K562 (cell line): Measurements from ENCODE around the gene XRCC3. TPM values are rescaled to one million over a fixed set of nuclear protein-coding genes. Genes with fewer than 3 reads are reported as not detected.

Experiments used
- CBFA2T3 ChIP-seq: fragments of 450-650 bp; IDR thresholded peaks from 2 replicates; pipeline ENCODE4 v1.6.1; 2017
- CEBPG ChIP-seq, 3 experiments: fragments of 200-800 bp in 1 of 3; sonication (Bioruptor generic) in 1 of 3; sonication (generic) in 1 of 3; formaldehyde crosslinking in 1 of 3; IDR thresholded peaks in 2 of 3; conservative IDR thresholded peaks in 1 of 3; 2 replicates each; pipeline versions ENCODE4 v1.6.1 to v1.8.0; 2016 to 2022; ENCODE audit warnings: missing compliant biosample characterization in 2 of 3, missing genetic modification characterization in 2 of 3, mild to moderate bottlenecking in 1 of 3, missing genetic modification reagents in 1 of 3
- CREB1 ChIP-seq, 2 experiments: sonication (generic) in 1 of 2; formaldehyde crosslinking in 1 of 2; IDR thresholded peaks; 2 replicates each; pipeline versions ENCODE4 v1.6.1 to v1.8.0; 2012 to 2022; ENCODE audit warnings: inconsistent platforms in 1 of 2, mild to moderate bottlenecking in 1 of 2, missing genetic modification reagents in 1 of 2, moderate library complexity in 1 of 2
- EGR1 ChIP-seq: fragments of 450-650 bp; conservative IDR thresholded peaks from 2 replicates; pipeline ENCODE4 v1.6.1; 2017; ENCODE audit warnings: mild to moderate bottlenecking
- MTA3 ChIP-seq: fragments of 450-650 bp; formaldehyde crosslinking; IDR thresholded peaks from 2 replicates; pipeline ENCODE4 v1.6.1; 2017; ENCODE audit warnings: mild to moderate bottlenecking, borderline replicate concordance
- MYC ChIP-seq, 2 experiments: fragments of 250-450 bp in 1 of 2; sonication (Bioruptor Pico) in 1 of 2; IDR thresholded peaks; 2 replicates each; pipeline versions ENCODE4 v1.5.1 to v1.6.1; 2012 to 2021; ENCODE audit warnings: low read depth in 2 of 2, borderline replicate concordance in 1 of 2, improper control_type of control experiment in 1 of 2, low read length in 1 of 2, mild to moderate bottlenecking in 1 of 2, moderate library complexity in 1 of 2
- NELFE ChIP-seq: IDR thresholded peaks from 2 replicates; pipeline ENCODE4 v1.6.1; 2011; ENCODE audit warnings: mild to moderate bottlenecking; ENCODE audit not compliant: insufficient read depth, insufficient read length
- NR3C1 ChIP-seq: sonication (generic); formaldehyde crosslinking; IDR thresholded peaks from 2 replicates; pipeline ENCODE4 v1.8.1; 2022; ENCODE audit warnings: missing genetic modification reagents
- PCBP1 ChIP-seq: fragments of 200-400 bp; formaldehyde crosslinking; IDR thresholded peaks from 2 replicates; pipeline ENCODE4 v1.6.1; 2018; ENCODE audit warnings: mild to moderate bottlenecking, low read depth, low read length; ENCODE audit not compliant: poor library complexity, severe bottlenecking
- POLR2A ChIP-seq: fragments of 450-650 bp; conservative IDR thresholded peaks from 2 replicates; pipeline ENCODE4 v1.6.1; 2016
- RREB1 ChIP-seq: fragments of 250-450 bp; sonication (Bioruptor Pico); IDR thresholded peaks from 2 replicates; pipeline ENCODE4 v1.4.0; 2020
- SP2 ChIP-seq: IDR thresholded peaks from 2 replicates; pipeline ENCODE4 v1.6.1; 2011; ENCODE audit warnings: mild to moderate bottlenecking, low read depth, low read length, moderate library complexity; ENCODE audit not compliant: poor library complexity, severe bottlenecking; ENCODE audit errors: extremely low read depth
- SUPT5H ChIP-seq: fragments of 450-650 bp; IDR thresholded peaks from 2 replicates; pipeline ENCODE4 v1.6.1; 2016
- ZBTB2 ChIP-seq: fragments of 450-650 bp; IDR thresholded peaks from 2 replicates; pipeline ENCODE4 v1.6.1; 2016; ENCODE audit warnings: antibody characterized with exemption
- ZBTB33 ChIP-seq: sonication (generic); formaldehyde crosslinking; IDR thresholded peaks from 2 replicates; pipeline ENCODE4 v1.8.1; 2023; ENCODE audit warnings: mild to moderate bottlenecking, missing genetic modification reagents
- ZNF121 ChIP-seq: sonication (generic); formaldehyde crosslinking; conservative IDR thresholded peaks from 2 replicates; pipeline ENCODE4 v1.8.0; 2022; ENCODE audit warnings: missing genetic modification reagents
- ZNF23 ChIP-seq: fragments of 250-450 bp; sonication (Bioruptor Pico); IDR thresholded peaks from 2 replicates; pipeline ENCODE4 v1.4.0; 2020; ENCODE audit warnings: mild to moderate bottlenecking
- ZSCAN29 ChIP-seq: fragments of 450-650 bp; IDR thresholded peaks from 2 replicates; pipeline ENCODE4 v1.6.1; 2017
- polyA plus RNA-seq, 8 experiments: library from polyadenylated mRNA; depleted of rRNA in 4 of 8; stranded (reverse) in 5 of 8; unstranded in 3 of 8; fragments of >200 nt; fragmentation: Nextera tagmentation in 2 of 8; fragmentation: Illumina TruSeq in 1 of 8; extraction: Ambion mirVana in 2 of 8; extraction: Trizol in 1 of 8; gene quantifications; 2 replicates each; pipeline versions ENCODE4 v1.2.1 to v1.2.3, GENCODE V29; 2011 to 2014; ENCODE audit warnings: inconsistent platforms in 1 of 8, missing spikeins in 1 of 8
- total RNA-seq, 7 experiments: library from RNA; depleted of rRNA in 6 of 7; stranded (reverse); fragments of >200 nt in 6 of 7; fragmentation: Illumina TruSeq in 2 of 7; extraction: Trizol in 2 of 7; gene quantifications; 2 replicates each; pipeline versions ENCODE4 v1.2.1 to v1.2.3, GENCODE V29; 2011 to 2021; ENCODE audit warnings: low replicate concordance in 1 of 7

XRCC3 gene
- total and polyA plus RNA-seq, 9 of the 15 experiments (the other 6 are each of a cell fraction or from before 2014, with no cell fraction given), result 0.34 to 59.3 (median 30.3) TPM

GRCh38 chr14:103715052-103716000 is at the start of gene XRCC3, which contains the start of gene ZFYVE21 (continued):
- TF ChIP-seq PCBP1 (peak; percentile 38), SP2 (peak; percentile 86), CEBPG (CRISPR knock-in tag; IDR thresholded peaks at IDR 0.05) (no peak), CEBPG (tag; conservative IDR thresholded peaks at IDR 0.05 in 1 of 2, IDR thresholded peaks at IDR 0.05 in 1 of 2) (no peak), ZBTB33 (CRISPR knock-in tag) (no peak), CREB1 (IDR thresholded peaks at IDR 0.05) (no peak), CREB1 (CRISPR knock-in tag; IDR thresholded peaks at IDR 0.05) (peak; percentile 59; the same call in 1 of the 2 replicates), ZSCAN29 (no peak), POLR2A (peak; percentile 74), NELFE (no peak), EGR1 (no peak), ZNF23 (CRISPR knock-in tag) (no peak), CBFA2T3 (no peak), SUPT5H (peak; percentile 42; the same call in 1 of the 2 replicates), RREB1 (CRISPR knock-in tag) (no peak), MYC (IDR thresholded peaks at IDR 0.05; ENCODE audit: low read depth, low read length) (peak; percentile 28; the same call in 1 of the 2 replicates), MYC (CRISPR knock-in tag; IDR thresholded peaks at IDR 0.05; ENCODE audit: borderline replicate concordance, low read depth) (no peak), MTA3 (peak; percentile 58; the same call in 1 of the 2 replicates), ZNF121 (no peak), NR3C1 (CRISPR knock-in tag) (no peak), ZBTB2 (no peak)
